SK-N-SH treated with all-trans-retinoic acid at 6 μM for 48 hours (cell line): ENCODE data around the gene GHITM.

Source experiments
- ATAC-seq: fragments of 200-7000 bp; cut with Tn5 transposase; 3 replicates; pipeline ENCODE4 v1.9.1; 2020; ENCODE audit warnings: mild to moderate bottlenecking, moderate library complexity
- ARNTL ChIP-seq: fragments of 450-650 bp; formaldehyde crosslinking; IDR thresholded peaks from 2 replicates; pipeline ENCODE4 v1.5.0; 2020; ENCODE audit warnings: low read depth, mild to moderate bottlenecking, moderate library complexity, borderline replicate concordance
- BACH2 ChIP-seq: fragments of 250-450 bp; sonication (Bioruptor Pico); IDR thresholded peaks from 2 replicates; pipeline ENCODE4 v1.9.0; 2021; ENCODE audit warnings: mild to moderate bottlenecking, borderline replicate concordance
- CSRNP3 ChIP-seq: fragments of 250-450 bp; sonication (Bioruptor Pico); IDR thresholded peaks from 2 replicates; pipeline ENCODE4 v1.5.1; 2021; ENCODE audit warnings: mild to moderate bottlenecking, moderate library complexity
- ESRRG ChIP-seq: fragments of 250-450 bp; sonication (Bioruptor Pico); IDR thresholded peaks from 2 replicates; pipeline ENCODE4 v1.6.1; 2021; ENCODE audit warnings: mild to moderate bottlenecking
- GLIS3 ChIP-seq: fragments of 250-450 bp; sonication (Bioruptor Pico); IDR thresholded peaks from 2 replicates; pipeline ENCODE4 v1.5.0; 2020; ENCODE audit warnings: mild to moderate bottlenecking, moderate library complexity
- ISL1 ChIP-seq: fragments of 250-450 bp; sonication (Bioruptor Pico); IDR thresholded peaks from 2 replicates; pipeline ENCODE4 v2.1.2; 2022; ENCODE audit warnings: mild to moderate bottlenecking, moderate library complexity
- OSR1 ChIP-seq: fragments of 250-450 bp; sonication (Bioruptor Pico); IDR thresholded peaks from 2 replicates; pipeline ENCODE4 v1.8.0; 2022; ENCODE audit warnings: moderate library complexity, mild to moderate bottlenecking, inconsistent platforms
- PATZ1 ChIP-seq: fragments of 250-450 bp; sonication (Bioruptor Pico); IDR thresholded peaks from 2 replicates; pipeline ENCODE4 v1.8.0; 2020; ENCODE audit warnings: mild to moderate bottlenecking, moderate library complexity, borderline replicate concordance
- PPARA ChIP-seq: fragments of 250-450 bp; sonication (Bioruptor Pico); IDR thresholded peaks from 2 replicates; pipeline ENCODE4 v1.5.0; 2020; ENCODE audit warnings: mild to moderate bottlenecking, borderline replicate concordance
- RARB ChIP-seq: fragments of 250-450 bp; sonication (Bioruptor Pico); IDR thresholded peaks from 2 replicates; pipeline ENCODE4 v1.8.0; 2021; ENCODE audit warnings: mild to moderate bottlenecking, moderate library complexity
- SNAI2 ChIP-seq: fragments of 250-450 bp; sonication (Bioruptor Pico); IDR thresholded peaks from 2 replicates; pipeline ENCODE4 v1.5.0; 2020; ENCODE audit warnings: mild to moderate bottlenecking, moderate library complexity
- TCF4 ChIP-seq: fragments of 250-450 bp; sonication (Bioruptor Pico); IDR thresholded peaks from 2 replicates; pipeline ENCODE4 v1.8.0; 2021; ENCODE audit warnings: mild to moderate bottlenecking, moderate library complexity, borderline replicate concordance
- TOX ChIP-seq: fragments of 250-450 bp; sonication (Bioruptor Pico); IDR thresholded peaks from 2 replicates; pipeline ENCODE4 v1.8.0; 2021; ENCODE audit warnings: mild to moderate bottlenecking, moderate library complexity, borderline replicate concordance
- TSHZ2 ChIP-seq: fragments of 250-450 bp; sonication (Bioruptor Pico); IDR thresholded peaks from 2 replicates; pipeline ENCODE4 v1.5.0; 2020; ENCODE audit warnings: mild to moderate bottlenecking, moderate library complexity
- ZC3H10 ChIP-seq: fragments of 250-450 bp; sonication (Bioruptor Pico); IDR thresholded peaks from 2 replicates; pipeline ENCODE4 v1.5.1; 2021; ENCODE audit warnings: mild to moderate bottlenecking, moderate library complexity
- ZFP30 ChIP-seq: fragments of 450-650 bp; formaldehyde crosslinking; IDR thresholded peaks from 2 replicates; pipeline ENCODE4 v1.5.0; 2022; ENCODE audit warnings: mild to moderate bottlenecking, moderate library complexity
- ZNF565 ChIP-seq: fragments of 450-650 bp; formaldehyde crosslinking; conservative IDR thresholded peaks from 2 replicates; pipeline ENCODE4 v1.5.0; 2020; ENCODE audit warnings: low read depth, mild to moderate bottlenecking, moderate library complexity
- ZNF70 ChIP-seq: fragments of 450-650 bp; formaldehyde crosslinking; IDR thresholded peaks from 2 replicates; pipeline ENCODE4 v1.5.0; 2020; ENCODE audit warnings: mild to moderate bottlenecking, moderate library complexity
- ZNF8 ChIP-seq: fragments of 450-650 bp; formaldehyde crosslinking; IDR thresholded peaks from 2 replicates; pipeline ENCODE4 v1.5.0; 2020; ENCODE audit warnings: mild to moderate bottlenecking, moderate library complexity

The GHITM gene

DNA sequence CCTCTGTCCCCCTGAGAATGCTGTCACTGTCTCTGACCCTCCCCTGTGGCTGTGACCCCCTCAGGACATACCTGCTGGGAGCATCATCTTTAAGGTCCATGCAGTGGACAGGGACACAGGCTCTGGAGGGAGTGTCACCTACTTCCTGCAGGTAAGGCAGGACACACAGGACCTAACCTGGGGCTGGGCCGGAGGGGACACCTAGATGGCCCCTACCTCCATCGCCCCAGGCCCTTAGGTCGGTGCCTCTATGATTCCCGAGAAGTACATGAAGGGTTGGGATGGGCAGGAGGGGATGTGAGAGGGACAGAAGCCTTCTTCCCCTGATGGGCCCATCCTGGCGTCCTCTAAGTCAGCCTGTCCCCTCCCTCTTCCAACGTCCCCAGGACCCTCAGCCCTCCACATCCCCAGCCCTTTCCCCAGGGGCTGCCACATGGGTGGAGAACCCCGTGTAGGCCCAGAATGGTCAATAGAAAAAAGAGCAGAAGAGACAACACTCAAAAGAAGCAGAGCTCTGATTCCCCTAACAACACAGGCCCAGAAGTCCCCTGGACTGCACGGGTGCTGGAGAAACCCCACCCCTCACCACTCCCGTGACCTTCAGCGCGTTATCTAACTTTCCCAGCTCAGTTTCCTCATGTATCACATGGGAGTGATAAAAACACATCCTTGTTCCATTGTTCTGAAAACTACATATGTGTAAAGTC, 61.4 kb downstream of the GHITM start:
- TF ChIP-seq ZNF8 (CRISPR knock-in tag) (no peak), CSRNP3 (CRISPR knock-in tag) (no peak), TSHZ2 (CRISPR knock-in tag) (no peak), SNAI2 (CRISPR knock-in tag) (no peak), RARB (no peak), PPARA (CRISPR knock-in tag) (no peak), ZNF70 (CRISPR knock-in tag) (no peak), ZNF565 (no peak), ZC3H10 (no peak), BACH2 (CRISPR knock-in tag) (no peak), ISL1 (no peak), OSR1 (CRISPR knock-in tag) (no peak)
- ATAC-seq, result no peak

DNA sequence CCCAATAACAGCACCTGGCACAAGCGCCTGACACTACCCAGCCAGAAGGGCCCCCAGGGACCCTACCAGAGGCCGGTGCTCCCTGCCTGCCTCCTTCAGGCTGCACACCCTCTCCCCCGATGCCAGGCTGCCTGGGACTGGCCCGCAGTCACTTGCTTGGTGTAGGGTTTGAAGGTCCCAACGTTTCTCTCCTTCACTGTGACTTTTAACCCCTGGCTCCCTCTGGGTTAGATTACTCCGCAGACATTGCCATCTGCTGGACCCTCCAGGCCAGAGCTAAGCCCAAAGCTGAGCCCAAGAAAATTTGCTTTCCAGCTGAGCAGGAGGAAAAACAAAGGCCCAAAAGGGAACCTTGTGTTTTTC, 61.9 kb downstream of the GHITM start:
- no peak for ATAC-seq
- TF ChIP-seq OSR1 (CRISPR knock-in tag), result no peak
- TF ChIP-seq PATZ1 (CRISPR knock-in tag), result no peak
- TF ChIP-seq ZNF8 (CRISPR knock-in tag), result no peak
- no peak for TF ChIP-seq ESRRG (CRISPR knock-in tag)
- TF ChIP-seq ZNF70 (CRISPR knock-in tag), result no peak
- no peak for TF ChIP-seq TCF4 (CRISPR knock-in tag)
- no peak for TF ChIP-seq BACH2 (CRISPR knock-in tag)
- TF ChIP-seq GLIS3 (CRISPR knock-in tag), result no peak
- no peak for TF ChIP-seq ARNTL (CRISPR knock-in tag)
- no peak for TF ChIP-seq RARB
- TF ChIP-seq SNAI2 (CRISPR knock-in tag), result no peak
- no peak for TF ChIP-seq TOX

GRCh38 chr10:84201682-84202081, 62.4 kb downstream of the GHITM start:
- TF ChIP-seq TOX, result no peak
- no peak for TF ChIP-seq TSHZ2 (CRISPR knock-in tag)
- TF ChIP-seq ISL1, result no peak
- no peak for TF ChIP-seq PATZ1 (CRISPR knock-in tag)
- no peak for TF ChIP-seq ZFP30
- TF ChIP-seq GLIS3 (CRISPR knock-in tag), result no peak
- no peak for ATAC-seq
